HG03159 (cell line): ENCODE data around the gene SWI5.
"Not testable (repeated sequence)": the region's sequence is repeated elsewhere in the genome, so short reads cannot be mapped to it uniquely, and the experiment has no call there.

Experiments used
- ATAC-seq: cut with Tn5 transposase; IDR thresholded peaks from one replicate; pipeline ENCODE4 v1.9.1; 2021; ENCODE audit warnings: mild to moderate bottlenecking, moderate library complexity; ENCODE audit not compliant: unreplicated experiment

The SWI5 gene

DNA sequence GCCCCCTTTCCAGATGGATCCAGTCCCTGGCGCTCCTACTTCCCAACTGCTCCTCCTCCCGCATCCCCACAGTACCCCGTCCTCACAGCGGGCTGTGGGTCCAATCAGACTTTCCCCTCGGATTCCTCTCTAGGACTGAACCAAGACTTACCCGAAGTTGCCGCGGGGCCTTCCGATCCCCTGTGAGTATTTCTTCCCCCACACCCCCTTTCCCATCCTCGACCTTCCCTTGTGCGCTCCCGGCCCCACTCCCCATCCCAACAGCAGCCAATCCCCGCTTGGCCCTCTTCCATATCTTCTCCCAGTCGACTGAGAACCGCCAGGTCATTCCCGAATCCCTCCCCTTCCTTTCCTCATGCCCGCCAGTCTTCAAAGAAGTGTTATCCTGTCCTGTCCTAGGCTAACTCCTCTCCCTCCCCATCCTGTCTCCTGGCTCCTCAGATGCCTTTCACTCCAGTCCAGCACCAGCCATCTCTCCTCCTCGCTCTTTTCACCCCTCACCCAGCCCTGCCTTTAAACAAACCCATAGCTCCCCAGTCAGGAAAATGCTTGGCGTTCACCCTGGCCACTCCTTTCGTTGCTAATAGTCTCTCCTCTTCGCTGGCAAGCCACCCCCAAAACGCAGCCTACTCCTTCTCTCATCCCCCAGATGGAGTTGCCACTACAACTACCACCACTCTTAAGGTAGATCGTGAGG, 646 bp downstream of the SWI5 start:
- no peak for ATAC-seq

DNA sequence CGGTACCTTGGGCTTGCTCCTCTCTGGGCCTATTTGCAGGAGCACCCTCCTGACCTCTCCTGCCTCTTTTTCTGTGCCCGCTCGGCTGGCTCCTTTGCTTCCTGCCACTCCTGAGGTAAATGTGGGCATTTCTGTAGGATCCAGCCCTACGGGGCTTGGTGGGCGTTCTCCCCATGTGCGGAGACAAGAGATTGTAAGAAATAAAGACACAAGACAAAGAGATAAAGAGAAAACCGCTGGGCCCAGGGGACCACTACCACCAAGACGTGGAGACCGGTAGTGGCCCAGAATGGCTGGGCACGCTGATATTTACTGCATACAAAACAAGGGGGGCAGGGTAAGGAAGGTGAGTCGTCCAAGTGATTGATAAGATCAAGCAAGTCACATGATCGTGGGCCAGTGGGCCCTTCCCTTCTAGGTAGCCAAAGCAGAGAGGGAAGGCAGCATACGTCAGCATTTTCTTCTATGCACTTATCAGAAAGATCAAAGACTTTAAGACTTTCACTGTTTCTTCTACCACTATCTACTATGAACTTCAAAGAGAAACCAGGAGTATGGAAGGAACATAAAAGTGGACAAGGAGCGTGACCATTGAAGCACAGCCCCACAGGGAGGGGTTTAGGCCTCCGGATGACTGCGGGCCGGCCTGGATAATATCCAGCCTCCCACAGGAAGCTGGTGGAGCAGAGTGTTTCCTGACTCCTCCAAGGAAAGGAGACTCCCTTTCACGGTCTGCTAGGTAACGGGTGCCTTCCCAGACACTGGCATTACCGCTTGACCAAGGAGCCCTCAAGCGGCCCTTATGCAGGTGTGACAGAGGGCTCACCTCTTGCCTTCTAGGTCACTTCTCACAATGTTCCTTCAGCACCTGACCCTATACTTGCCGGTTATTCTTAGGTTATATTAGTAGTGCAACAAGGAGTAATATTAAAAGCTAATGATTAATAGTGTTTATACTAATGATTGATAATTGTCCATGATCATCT, 3.3 kb downstream of the SWI5 start:
- not testable (repeated sequence) for ATAC-seq

- ATAC-seq = no peak
Measured at GRCh38 chr9:128280084-128280622, 4.1 kb downstream of the SWI5 start.

DNA sequence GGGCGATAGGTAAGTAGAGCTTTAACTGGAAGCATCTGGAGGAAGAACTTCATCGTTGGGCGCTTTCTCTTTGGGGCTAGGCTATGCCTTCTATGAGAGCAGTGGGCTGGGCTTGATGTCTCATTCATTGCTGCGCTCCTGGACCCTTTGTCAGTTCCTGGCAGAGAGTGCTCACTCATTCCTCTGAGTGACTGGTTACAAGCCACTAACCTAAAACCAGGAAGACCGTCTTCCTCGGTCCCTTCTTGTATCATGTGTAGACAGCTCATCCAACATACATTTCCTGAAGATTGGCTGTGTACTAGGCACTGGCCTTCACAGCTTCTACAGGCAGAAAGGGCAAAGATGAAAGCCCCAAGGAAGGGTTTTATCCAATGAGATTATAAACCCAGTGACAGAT, 6.4 kb downstream of the SWI5 start:
- ATAC-seq = no peak

DNA sequence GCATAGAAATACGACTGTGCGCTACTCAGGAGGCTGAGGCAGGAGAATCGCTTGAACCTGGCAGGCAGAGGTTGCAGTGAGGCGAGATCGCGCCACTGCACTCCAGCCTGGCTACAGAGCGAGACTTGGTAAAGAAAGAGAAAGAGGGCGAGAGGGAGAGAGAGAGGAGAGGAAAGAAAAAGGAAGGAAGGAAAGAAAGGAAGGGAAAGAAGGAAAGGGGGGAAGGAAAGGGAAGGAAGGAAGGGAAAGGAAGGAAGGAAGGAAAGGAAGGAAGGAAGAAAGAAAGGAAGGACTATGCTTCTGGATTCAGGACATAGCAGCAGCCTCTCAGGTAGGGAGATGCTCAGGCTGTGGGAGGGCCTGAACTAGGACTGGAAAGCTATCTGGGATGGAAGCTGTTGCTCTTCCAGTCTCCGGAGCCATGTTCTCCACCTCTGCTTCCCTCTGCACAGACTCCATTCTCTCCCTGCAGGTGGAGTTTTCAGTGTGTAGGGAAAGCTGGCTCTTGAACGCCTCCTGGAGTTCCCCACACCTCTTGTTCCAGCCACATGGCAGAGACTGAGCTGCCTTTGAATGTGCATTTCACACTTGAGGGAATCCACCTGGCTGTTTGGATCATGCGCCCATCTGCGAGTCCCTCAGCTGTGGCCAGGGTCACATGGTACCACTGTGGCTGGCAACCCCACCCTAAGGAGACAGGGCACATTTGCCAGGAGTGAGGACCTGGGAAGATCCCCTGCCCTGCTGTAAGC, 9.1 kb downstream of the SWI5 start:
- no peak for ATAC-seq

- no peak for ATAC-seq
Measured at GRCh38 chr9:128286440-128286839, 10.4 kb downstream of the SWI5 start.

DNA sequence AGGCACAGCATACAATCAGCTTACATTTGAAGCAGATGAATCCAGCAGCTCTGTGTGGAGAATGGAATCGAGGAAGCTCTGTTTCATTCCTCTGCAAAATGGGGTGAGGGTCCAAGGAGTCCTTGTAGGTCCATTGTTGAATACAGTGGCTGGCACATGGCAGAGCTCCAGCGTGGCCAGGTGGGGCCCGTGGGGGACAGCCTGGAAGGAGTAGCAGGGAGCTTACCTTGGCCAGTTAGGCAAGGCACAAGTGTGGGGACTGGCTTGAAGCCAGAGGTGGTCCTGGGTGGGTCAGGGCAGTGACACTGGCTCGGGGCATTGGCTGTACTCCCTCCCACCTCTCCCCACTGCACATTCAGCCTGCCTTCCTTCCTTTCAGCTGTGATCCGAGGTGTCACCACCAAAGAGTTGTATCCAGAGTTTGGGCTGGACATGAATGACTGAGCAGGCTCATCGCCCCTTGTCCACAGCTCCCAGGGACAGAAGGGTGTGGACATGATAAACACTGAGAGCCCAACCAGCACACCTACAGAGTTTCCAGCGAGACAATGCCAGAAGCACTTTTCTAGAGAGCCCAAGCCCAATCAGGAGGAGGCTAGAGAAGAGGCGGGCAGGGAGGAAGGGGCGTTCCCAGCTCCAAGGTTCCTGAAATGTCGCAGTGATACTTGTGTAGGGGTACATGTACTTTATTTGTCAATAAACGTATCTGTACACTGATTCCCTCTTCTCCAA, 12.4 kb downstream of the SWI5 start:
- no peak for ATAC-seq

DNA sequence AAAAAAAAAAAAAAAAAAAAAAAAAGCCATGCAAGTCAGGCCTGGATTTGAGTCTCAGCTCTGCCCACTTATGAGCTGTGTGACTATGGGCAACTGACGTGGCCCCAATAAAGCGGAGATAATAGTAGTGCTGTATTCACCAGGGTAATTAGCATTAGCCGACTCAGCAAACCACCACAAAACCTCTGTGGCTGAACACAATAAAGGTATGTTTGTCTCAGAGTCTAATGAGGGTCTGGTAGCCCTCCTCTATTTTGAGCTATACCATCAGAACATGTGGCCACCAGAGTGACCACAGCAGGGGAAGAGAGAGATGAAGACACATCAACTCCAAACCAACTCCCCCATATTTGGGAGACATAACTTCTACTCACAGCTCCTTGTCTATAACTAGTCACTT, 15.9 kb downstream of the SWI5 start:
- ATAC-seq = no peak

DNA sequence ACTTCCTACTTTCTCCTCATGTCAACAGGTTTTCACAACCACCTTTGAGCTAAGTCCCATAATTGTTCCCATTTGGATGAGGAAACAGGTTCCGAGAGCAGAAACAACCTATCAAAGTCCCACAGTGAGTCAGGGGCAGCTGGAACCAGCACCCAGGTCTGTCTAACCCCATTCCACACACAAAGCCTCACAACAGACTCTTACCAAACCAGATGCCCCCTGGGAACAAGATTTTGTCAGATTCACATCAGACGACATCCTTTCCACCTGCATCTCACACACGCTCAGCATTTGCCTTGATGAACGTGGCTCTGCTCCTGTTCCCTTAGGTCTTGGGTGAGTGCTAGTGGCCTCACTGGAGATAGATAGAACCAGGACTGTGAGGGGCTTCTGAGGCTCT, 17.0 kb downstream of the SWI5 start:
- ATAC-seq = no peak

DNA sequence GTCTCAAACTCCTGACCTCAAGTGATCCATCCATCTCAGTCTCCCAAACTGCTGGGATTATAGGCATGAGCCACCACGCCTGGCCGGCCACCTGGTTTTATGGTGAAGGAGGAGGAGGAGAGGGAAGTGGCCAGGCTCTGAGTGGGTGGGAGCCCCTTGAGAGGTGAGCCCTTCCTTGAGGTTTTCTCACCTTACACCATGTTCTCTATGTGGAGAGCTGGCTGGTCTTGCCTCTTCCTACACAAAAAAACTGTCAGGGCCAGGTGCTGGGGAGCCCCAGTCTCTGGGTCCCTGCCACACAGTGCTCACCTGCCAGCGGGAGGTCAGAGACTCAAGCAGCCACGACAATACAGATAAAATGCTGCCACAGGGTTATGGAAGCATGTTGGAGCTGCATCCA, 18.1 kb downstream of the SWI5 start:
- ATAC-seq = no peak

GRCh38 chr9:128296340-128297220, 20.5 kb downstream of the SWI5 start:
- ATAC-seq = no peak

GRCh38 chr9:128297221-128297773, 21.2 kb downstream of the SWI5 start:
- ATAC-seq = no peak

- ATAC-seq = no peak
Measured at GRCh38 chr9:128298535-128299482, 22.7 kb downstream of the SWI5 start.

- no peak for ATAC-seq
Measured at GRCh38 chr9:128304136-128304970, 28.3 kb downstream of the SWI5 start.

DNA sequence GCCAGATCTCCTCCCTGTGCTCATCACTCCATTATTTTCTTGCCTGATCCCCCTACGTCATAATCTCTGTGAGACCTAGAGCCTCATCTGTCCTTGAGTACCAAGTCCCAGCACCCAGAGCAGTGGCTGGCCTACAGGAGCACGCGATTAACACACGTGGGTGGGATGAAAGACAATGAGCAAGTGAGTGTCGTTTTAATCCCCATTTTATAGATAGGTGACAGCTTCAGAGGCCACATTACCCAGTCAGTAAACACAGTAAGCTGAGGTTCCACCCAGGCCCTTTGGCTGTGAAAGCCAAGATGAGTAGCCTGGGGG, 28.9 kb downstream of the SWI5 start:
- no peak for ATAC-seq

DNA sequence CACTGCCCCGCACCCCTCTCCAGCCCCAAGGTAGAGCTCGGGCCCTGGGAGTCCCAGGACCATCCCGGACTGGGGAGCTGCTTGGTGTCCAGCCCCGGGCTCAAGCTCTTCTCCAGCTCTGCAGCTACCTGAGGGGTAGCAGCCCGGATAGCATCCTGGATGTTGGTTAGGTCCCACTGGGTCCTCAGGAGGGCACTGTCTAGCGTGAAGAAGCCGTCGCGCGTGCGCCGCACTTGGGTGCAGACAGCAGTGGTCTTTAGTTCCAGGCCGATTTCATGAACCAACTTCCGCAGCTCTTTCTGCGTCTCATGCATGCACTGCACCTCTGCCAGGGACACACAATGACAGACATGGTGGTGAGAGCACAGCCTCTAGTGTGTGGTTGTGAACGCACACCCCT, 33.5 kb downstream of the SWI5 start:
- ATAC-seq = no peak

DNA sequence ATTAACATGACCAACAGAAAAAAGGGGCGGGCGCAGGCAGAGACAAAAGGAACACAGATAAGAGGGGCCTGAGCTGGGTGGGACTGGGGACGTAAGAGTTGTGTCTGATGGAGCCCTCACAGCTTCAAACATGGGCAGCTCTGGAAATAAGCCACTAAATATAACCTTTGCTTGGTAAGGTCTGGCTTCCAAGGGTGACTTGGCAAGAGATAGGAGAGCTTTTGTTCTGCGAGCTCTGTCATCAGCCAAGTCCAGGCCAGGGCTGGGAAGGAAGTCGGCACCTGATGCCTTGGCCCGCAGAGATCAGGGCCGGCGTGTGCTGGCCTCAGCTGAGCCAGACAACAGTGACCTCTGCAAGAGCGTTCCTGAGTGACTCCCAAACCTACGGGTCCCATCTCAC, 34.4 kb downstream of the SWI5 start:
- ATAC-seq = no peak
